ENCODE data around the gene GOLGA7B.

Gene GOLGA7B

GRCh38 chr10:97849687-97850402 lies at the start of gene GOLGA7B:
TSS of gene GOLGA7B (plus strand) at chr10:97849843. CDS start at chr10:97850304, 461 bp downstream.
- DNase-seq (ENCODE audit: low spot score), result peak; percentile 91

DNA sequence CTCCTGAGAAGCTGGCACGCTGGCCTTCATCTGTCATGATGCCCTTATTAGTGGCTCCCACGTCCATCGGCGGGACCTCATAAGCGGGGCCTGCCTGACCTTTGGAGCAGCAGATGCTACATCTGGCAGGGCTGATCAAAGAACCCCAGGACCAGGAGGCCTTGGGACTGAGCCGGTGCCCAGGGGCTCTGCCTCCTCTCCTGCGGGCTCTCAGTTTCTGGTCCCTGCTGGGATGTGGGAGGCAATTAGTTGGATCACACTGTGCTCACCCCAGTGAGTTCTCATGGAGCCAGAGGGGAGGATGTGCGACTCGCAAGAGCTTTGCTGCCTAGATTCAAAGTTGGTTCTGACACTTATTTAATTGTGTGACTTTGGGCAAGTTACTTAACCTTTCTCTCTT lies 49.2 kb upstream of the GOLGA7B start:
- no peak for DNase-seq (ENCODE audit: low spot score)

DNA sequence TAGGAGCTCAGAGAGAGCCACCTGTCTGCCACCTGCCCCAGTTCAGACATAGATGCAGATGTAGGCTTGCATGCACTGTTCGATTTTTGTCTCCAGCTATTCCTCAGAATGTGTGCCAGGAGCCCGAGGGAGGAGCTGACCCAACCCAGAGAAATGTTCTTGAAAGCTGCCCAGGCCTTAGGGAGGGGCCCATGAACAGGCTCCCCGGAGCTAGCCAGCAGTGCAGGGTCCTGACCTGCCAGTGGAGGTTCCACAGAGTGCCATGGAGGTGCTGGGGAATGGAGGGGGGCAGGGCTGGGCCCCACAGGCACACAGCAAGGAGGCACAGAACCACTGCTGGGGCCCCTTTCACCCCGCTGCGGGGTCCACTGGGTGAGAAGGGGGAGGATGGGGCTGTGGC lies 48.2 kb upstream of the GOLGA7B start:
- DNase-seq (ENCODE audit: low spot score), result no peak

GRCh38 chr10:97805096-97805884 lies 44.4 kb upstream of the GOLGA7B start:
- DNase-seq (ENCODE audit: low spot score), result peak; percentile 58

DNA sequence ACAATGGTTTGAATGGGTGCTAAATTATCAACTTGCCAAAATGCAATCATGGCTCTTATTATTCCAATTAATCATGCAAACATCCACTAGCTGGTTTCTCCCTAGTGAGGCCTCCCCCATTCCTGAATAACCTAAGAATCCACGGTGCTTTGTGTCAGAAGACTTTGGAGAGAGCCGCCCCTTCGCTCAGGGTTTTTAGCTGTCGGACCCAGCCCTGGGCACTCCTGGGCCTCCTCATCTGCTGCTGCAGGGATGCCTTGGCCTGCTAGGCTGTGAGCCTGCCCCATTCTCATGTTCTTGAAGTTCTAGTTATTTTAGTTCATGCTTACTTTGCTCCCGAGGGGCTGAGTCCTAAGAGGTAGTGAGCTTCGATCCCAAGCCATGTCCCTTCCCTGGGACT lies 43.7 kb upstream of the GOLGA7B start:
- no peak for DNase-seq (ENCODE audit: low spot score)

DNA sequence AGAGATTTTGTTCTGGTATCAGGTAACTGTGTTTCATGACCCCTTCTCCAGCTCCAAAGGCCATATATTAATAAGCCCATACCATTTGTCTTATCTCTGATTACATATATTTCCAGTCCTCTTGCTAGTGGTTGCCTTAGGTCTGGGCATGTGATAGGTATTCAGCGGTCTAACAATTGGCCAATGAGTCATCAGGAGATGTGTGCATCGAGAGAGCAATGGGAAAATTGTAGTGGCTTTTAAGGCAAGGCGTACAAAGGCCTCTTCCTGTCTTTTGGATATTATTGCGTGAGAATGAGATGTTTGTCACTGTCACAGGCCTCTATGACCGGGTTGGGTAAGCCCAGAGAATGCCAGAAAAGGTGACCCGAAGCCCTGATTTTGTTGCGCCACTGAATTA lies 39.2 kb upstream of the GOLGA7B start:
- DNase-seq (ENCODE audit: low spot score), result no peak

- no peak for DNase-seq (ENCODE audit: low spot score)
Measured at GRCh38 chr10:97811958-97812357, 37.7 kb upstream of the GOLGA7B start.

DNA sequence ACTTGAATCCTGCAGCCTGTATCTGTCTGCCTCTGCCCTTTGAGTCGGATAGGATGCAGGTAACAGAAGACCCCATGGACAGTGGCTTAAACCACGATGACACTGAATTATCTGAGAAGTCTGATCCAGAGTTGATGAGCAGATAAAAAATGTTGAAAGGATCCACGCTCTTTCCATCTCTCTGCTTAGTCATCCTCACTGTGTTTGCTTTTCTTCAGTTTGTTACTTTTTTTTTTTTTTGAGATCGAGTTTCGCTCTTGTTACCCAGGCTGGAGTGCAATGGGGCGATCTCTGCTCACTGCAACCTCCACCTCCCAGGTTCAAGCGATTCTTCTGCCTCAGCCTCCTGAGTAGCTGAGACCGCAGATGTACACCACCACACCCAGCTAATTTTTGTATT lies 36.9 kb upstream of the GOLGA7B start:
- no peak for DNase-seq (ENCODE audit: low spot score)

DNA sequence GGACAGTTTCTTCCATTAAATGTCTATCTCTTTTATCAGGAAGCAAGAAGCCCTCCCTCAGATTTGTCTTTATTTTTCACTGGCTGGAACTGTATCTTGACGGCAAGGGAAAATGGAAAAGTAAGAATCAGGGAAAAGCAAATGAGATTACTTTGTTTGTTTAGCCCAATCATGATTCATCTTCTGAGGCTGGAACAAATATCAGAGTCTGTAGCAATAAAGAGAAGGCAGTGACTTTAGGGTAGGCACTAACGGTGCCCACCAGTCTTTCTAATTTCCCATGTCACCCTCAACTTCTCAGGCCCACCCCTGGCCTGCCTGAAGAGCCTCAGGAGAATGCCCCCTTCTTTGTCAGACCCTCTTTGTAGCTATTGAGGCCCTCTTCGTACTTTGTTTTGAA lies 36.3 kb upstream of the GOLGA7B start:
- DNase-seq (ENCODE audit: low spot score), result no peak

GRCh38 chr10:97814996-97815395 lies 34.6 kb upstream of the GOLGA7B start:
- DNase-seq (ENCODE audit: low spot score), result no peak

DNA sequence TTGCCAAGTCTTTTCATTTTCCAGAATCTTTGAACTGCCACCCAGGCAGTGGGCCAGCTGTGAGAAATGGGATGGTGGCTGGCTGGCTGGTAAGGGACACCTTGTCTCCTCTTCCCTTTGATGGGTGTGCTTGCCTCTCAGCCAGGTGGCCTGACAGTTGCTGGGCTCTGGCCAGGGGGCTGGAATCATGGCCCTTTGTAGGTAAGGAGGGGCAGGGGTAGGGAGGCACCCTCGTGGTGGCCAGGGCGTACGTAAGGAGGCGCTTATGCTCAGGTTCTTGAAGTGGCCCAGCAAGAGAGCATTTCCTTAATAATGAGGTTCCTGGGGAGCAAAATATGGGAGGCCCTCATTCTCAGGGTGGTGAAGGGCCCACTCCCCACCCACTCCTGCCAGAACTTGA lies 33.0 kb upstream of the GOLGA7B start:
- no peak for DNase-seq (ENCODE audit: low spot score)

- no peak for DNase-seq (ENCODE audit: low spot score)
Measured at GRCh38 chr10:97818572-97818971, 31.1 kb upstream of the GOLGA7B start.

DNA sequence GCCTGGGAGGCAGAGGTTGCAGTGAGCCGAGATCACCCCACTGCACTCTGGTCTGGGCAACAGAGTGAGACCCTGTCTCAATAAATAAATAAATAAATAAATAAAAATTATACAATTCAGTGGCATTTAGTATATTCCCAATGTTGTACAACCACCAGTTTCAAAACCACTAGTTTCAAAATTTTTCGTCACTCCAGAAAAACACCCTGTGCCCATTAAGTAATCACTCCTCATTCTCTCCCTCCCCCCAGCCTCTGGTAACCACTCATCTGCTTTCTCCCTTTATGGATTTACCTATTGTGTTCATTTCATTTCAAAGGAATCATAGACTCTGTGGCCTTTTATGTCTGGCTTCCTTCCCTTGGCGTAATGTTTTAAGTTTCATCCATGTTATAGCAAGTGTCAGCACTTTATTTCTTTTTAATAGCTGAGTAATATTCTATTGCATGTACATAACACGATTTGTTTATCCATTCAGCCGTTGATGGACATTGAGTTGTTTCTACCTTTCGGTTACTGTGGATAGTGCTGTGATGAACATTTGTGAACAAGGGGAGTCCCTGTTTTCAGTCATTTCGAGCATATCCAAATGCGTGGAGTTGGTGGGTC lies 29.4 kb upstream of the GOLGA7B start:
- no peak for DNase-seq (ENCODE audit: low spot score)

DNA sequence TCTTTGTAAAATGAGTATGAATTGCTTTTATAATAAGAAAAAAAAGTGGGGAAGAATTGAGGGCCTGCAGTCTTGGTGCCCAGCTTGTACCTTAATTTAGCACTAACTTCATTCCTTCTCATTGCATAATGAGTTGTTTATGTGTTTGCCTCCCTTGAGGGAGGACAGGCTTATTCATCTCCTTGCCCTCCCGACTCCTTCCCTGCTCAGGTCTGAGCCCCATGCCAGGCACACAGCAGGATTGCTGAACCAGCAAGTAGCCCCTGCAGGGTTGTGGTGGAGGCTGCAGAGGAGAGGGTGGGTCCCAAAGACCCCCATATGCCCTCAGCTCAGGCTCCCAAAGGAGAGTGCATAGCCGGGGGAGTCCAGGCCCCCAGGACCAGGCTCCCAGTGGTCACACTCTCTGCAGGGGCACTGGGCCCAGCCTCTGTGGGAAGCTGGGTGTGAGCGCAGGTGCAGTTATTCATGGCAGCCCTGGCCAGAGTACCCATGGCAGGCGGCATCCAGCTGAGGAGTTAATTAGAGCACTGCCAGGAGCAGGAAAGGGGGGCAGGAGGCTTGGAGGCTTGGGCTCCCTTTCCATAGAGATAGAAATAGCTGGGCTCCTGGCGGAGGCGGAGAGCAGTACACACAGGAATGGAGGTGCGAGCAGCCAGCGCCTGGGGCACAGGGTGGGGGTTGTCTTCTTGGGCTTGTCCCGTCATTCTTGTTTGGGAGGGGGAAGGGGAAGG lies 28.2 kb upstream of the GOLGA7B start:
- peak; percentile 51 for DNase-seq (ENCODE audit: low spot score)

DNA sequence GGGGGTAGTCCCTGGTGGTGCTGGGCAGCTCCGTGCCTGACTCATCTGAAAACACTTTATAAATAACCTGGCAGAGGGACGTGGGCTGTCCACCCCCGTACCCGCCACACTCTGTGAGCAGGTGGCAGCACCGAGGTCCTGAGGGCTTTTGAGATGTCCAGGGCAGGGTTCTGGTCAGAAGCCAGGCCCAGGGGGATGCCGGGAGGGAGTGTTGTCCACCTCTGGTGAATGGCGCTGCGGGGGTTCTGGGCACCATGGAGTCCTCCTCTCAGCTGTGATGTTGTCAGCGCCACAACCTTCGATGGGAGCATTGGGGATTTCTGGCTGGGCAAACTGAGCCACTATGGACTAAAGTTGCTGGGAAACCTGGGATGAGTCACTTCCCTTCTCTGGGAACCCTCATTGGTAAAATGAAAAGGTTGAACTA lies 27.4 kb upstream of the GOLGA7B start:
- DNase-seq (ENCODE audit: low spot score), result no peak

- DNase-seq (ENCODE audit: low spot score), result no peak
Measured at GRCh38 chr10:97823734-97824133, 25.9 kb upstream of the GOLGA7B start.

- DNase-seq (ENCODE audit: low spot score), result no peak
Measured at GRCh38 chr10:97825020-97825760, 24.5 kb upstream of the GOLGA7B start.

DNA sequence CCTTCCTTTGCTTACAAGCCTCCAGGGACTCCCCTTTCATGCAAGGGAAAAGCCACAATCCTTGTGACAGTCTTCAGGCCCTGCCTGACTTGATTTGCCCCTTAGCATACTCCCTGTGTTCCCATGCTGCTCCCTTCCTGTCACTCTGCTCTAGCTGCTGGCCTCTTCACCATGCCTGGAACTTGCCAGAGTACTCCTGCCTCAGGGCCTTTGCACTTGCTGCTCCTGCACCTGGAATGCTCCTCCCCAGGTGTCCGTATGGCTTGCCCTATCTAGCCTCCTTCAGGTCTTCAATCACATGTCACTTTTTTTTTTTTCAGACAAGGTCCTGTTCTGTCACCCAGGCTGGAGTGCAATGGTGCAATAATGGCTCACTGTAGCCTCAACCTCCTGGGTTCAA lies 22.8 kb upstream of the GOLGA7B start:
- DNase-seq (ENCODE audit: low spot score), result no peak

DNA sequence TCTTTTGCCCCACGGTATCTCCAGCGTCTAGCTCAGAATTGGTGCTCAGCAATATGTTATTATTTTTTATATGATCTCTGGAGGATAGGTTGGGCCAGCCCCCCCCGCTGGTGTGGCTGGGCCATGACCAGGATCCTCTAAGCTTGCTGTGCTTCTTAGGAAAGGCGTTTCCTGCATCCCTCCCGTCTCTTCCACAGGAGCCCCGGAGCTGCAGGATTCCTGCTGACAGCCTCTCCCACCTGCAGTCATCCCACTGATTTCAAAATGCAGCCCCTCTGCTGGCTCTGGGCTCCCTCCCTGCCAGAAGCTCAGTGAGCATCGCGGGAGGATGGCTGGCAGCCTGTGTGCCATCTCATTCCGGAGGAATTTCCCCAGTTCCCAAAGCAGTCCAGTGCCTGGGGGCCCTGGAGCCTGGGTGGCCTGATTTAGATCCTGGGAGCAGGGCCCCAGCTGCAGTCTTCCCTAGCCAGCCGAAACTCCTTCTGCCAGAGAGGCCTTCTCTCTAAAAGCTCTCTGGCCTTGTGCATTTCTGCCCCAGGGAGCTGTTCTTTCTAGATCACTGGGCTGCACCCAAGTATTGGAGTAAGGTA lies 21.8 kb upstream of the GOLGA7B start:
- no peak for DNase-seq (ENCODE audit: low spot score)

- no peak for DNase-seq (ENCODE audit: low spot score)
Measured at GRCh38 chr10:97828721-97829120, 20.9 kb upstream of the GOLGA7B start.

- DNase-seq (ENCODE audit: low spot score), result no peak
Measured at GRCh38 chr10:97830064-97830463, 19.6 kb upstream of the GOLGA7B start.
